ENCODE data around the gene FLVCR1.
"Not testable (repeated sequence)": the region's sequence is repeated elsewhere in the genome, so short reads cannot be mapped to it uniquely, and the experiment has no call there.

FLVCR1 gene

DNA sequence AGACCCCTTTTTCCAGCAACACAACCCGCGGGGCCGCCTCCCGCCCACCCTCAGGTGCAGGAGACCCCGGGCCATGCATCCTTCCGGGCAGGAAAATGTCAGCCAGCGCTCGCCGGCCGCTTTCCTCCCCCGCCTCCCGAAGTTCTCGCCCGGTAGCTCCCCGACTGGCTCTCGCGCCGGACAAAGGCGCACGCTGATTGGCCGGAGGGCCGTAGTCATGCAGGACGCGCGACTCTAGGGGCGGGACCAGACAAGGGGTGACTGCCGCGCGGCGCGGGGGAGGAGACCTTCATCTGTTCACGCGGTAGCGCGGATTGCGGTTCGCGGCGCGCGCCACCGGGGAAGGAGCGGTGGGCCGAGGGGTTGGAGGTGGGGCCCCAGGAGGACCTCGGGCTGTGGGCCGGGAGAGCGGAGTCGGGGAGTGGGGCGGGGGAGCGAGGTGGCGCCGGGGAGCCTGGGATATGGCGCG lies at the start of gene FLVCR1:
Gene FLVCR1, plus strand, starts transcription at position 284 of the 469 bp plus-strand sequence. Its CDS starts 178 bp downstream, at position 462.
- FAIRE-seq: peak; percentile 95

DNA sequence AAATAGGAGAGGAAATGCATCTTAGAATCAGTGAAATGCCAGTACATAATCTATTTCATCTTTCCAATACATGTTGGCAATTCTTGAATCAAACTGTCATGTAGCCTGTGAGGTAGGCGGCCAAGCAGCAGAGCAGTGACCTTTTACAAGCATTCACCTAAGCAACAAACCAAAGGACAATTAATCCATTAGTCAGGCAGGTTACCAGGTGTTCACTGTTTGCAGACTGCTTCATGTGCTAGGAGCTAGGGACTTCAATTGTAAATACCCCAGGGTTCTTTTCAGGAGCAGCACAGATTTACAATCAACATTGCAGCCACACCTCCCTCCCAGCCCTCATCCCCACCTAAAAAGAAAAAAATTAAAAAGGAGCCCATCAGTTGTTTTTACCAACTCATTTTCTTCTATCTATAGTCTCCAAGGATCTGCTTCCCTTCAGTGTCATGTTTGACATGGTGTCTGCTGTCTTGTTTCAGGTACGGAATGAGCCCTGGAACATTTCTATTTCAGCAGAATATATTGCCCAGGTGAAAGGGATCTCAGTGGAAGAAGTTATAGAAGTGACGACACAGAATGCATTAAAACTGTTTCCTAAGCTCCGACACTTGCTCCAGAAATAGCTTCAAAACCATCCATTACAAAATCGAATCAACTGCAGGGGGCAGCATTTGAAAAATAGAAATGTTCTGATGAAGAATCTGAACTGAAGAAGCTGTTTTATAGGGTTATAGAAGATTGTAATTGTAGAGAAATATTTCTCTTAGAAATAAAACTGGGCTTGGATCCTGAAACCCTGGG lies 43.3 kb upstream of the FLVCR1 start:
- FAIRE-seq: peak; percentile 21

DNA sequence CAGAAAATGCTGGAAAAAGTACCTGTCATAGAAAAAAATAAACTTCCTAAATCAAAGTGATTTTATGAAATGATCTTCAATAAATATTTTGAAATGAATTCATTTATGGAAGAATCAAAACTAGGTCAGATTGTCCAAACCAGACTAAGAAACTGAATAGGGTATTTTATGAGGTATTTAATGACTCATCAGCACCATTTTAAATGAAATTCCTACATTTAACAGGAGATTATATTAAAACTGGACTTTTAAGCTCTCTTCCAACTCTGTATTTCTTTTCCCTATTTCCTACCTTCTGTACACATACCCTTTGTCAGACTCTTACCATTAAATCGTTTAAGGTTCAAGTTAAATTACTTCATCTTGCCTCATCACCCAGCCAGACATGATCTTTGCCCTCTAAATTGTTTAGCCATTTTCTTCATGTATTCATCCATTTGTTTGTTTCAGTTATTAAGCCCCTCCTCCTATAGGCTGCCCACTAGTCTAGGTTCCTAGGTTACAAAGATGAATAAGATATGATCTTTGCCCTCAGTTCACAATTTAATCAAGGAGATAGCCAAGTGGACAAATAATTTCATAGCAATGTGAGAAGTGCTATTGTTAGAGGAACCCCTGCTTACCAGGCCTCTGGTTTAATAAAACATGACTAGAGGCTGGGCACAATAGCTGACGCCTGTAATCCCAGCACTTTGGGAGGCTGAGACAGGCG lies 41.4 kb upstream of the FLVCR1 start:
- FAIRE-seq: no peak

DNA sequence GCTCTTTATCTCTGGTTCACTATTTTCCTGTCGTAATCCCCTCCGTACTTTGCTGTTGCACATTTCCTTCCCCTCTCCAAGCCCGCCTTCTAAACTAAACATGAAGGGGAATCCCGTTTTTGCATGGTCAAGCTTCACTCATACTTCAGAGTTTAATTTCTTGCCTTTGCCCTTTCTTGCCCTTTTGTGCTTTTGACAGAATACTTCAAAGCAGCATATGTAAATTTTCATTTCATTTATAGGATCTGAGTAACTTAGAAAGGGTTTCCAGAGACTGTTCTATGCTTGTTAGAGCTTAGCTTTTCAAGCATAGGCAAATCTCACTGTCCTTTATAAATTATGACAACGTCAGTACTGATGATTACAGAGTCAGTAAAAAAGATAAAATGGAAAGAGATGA lies 38.3 kb upstream of the FLVCR1 start:
- no peak for FAIRE-seq

DNA sequence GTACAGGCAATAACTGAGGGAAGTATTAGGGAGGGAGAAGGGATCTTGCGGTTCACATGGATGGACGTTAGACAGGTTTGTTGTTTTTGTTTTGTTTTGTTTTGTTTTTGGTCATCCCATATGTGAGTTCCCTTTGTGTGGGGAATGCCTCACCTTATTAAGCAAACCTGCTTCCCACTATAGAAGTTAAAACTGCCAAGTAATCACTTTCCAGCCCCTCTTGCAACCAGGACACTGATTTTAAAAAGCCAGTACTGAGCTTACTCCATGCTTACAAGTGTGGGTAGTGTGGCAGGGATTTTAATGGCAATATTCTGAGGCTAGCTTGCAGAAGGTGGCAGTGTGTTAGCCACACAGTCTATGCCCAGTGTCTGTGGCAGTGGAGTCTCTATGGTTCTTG lies 37.1 kb upstream of the FLVCR1 start:
- FAIRE-seq: no peak

DNA sequence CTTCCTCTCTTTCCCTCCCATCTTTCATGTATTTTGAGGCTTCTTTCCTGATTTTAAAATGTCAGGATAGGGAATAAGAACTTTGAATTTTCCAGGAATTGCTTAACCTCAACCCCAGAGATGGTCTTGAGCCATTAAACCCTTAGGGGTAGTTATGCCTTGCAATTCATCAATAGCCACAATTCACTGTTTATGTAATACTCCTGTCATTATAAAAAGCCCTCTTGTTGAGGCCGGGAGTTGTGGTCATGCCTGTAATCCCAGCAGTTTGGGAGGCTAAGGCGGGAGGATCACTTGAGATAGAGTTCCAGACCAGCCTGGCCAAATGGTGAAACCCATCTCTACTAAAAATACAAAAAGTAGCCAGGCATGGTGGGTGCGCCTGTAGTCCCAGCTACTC lies 35.1 kb upstream of the FLVCR1 start:
- FAIRE-seq: no peak

DNA sequence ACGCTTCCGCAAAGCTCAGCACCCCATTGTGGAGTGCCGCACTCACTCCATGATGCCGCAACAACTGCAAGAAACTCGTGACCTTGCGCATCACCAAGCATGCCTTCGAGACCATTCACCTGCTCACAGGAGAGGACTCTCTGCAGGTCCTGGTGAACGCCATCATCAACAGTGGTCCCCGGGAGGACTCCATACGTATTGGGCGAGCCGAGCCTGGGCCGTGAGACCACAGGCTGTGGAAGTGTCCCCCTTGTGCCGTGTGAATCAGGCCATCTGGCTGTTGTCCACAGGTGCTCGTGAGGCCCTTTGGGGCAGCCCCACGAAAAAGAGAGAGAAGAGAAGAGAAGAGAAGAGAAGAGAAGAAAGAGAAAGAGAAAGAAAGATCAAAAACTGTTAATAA lies 33.9 kb upstream of the FLVCR1 start:
- FAIRE-seq: no peak

DNA sequence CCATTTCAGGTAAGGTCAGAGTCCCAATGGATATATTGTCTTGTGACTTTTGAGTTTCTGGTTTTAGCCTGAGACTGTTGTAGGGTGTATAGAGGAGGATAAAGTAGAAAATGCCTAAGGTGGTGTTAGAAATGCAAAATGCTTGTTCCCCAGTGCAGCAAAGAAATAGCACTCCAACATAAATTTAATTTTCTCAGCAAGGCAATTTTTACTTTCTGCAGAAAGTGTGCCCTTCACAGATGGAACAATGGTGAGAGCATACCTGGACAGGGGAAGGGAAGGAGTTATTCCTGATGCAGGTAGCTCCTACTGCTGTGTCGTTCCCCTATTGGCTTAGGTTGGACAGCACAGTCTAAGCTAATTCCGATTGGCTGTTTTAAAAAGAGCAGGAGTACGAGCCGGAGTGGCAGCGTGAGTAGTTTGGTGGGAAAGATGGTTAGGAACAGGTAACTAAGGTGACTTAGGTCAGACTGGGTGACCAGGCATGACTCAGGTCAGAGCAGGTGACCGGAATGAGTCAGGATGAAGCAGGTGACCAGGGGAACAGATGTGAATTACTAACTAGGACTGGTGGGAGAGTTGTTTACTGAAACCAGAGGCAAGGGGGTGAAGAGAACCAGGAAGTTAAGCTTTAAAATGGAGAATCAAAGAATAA lies 32.1 kb upstream of the FLVCR1 start:
- no peak for FAIRE-seq

DNA sequence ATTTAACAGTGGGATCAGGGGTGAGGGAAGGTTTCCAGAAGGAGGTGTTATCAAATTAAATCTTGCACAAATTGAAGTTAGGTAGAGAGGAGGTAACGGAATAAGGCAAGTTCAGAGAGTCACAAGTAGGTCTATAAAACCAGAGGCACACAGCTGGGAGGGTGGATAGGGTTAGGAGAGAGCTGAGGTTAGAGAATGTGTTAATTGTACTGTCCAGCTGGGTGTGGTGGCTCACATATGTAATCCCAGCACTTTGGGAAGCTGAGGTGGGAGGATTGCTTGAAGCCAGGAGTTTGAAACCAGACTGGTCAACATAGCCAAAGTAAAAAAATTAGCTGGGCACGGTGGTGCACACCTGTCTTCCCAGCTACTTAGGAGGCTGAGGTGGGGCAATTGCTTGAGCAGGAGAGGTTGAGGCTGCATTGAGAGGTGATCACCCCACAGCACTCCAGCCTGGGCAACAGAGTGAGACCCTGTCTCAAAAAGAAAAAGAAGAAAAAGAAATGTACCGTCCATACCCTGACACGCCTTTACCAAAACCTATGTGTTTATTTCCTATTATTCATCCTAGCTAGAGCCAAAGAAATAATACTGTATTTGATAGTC lies 30.8 kb upstream of the FLVCR1 start:
- no peak for FAIRE-seq

DNA sequence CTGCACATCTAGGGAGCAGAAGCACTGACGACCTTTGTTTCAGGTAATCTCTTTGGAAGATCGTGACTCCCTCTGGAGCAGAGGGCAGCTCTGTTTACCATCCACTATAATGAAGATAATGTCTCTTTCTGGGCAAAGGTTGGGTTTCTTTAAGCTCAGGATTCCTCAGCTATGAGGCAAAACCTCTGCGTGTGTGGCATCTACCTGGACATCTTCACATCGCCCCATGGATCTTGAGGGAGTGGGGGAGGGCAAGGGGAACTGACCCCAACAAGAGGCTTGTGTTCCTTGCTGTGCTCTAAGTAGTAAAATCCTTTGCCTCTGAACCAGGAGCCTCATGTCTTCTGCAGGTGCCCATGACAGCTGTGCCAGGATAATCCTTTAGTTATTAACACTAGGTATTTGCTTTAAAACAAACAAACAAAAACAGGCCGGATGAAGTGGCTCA lies 30.2 kb upstream of the FLVCR1 start:
- no peak for FAIRE-seq

DNA sequence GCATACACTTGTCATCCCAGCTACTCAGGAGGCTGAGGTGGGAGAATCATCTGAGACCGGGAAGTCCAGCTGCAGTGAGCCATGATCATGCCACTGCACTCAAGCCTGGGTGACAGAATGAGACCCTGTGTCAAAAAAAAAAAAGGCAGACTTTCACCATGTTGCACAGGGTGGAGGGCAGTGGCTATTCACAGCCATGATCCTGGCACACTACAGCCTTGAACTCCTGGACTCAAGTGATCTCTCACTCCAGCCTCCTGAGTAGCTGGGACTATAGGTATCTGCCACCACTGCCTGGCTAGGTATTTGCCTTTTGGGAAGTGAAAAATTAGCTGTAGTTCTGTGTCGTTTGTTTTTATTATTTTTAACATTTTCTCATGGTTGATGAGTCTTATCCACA lies 29.7 kb upstream of the FLVCR1 start:
- no peak for FAIRE-seq

DNA sequence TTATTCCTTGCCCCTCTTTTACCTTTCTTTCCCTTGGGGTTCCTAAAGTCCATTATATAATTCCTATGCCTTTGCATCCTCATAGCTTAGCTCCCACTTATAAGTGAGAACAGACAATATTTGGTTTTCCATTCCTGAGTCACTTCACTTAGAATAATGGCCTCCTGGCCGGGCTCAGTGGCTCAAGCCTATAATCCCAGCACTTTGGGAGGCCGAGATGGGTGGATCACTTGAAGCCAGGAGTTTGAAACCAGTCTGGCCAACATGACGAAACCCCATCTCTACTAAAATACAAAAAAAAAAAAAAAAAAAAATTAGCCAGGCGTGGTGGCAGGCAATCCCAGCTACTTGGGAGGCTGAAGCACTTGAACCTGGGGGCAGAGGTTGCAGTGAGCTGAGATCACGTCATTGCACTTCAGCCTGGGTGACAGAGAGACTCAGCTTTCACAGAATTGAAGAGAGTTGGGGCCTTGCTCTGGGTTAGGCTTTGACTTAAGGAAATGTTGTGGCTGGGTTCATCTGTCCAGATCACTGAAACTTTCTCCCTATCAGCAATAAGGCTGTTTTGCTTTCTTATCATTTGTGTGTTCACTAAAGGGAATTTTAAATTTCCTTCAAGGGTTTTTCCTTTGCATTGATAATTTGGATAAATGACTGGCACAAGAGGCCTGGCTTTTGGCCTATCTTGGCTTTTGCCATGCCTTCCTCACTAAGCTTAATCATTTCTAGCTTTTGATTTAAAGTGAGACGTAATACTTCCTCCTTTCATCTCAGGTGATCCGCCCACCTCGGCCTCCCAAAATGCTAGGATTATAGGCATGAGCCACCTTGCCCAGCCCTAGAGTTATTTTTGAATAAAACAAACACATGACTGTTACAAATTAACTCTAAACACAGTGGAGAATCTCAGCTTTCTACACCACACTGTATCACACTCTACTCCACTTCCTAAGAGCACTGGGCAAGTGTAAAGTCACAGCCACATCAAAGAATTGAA lies 24.6 kb upstream of the FLVCR1 start:
- not testable (repeated sequence) for FAIRE-seq

DNA sequence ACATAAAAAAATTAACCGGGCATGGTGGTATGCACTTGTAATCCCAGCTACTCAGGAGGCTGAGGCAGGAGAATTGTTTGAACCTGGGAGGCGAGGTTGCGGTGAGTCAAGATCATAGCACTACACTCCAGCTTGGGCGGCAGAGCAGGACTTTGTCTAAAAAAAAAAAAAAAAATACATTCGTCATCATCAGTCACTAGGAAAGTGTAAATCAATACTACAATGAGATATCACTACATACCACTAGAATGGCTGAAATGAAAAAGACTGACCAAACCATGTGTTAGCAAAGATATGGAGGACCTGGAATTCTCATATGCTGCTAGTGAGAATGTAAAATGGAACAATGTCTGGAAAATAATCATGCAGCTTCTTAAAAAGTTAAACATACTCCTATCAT lies 19.9 kb upstream of the FLVCR1 start:
- FAIRE-seq: no peak

DNA sequence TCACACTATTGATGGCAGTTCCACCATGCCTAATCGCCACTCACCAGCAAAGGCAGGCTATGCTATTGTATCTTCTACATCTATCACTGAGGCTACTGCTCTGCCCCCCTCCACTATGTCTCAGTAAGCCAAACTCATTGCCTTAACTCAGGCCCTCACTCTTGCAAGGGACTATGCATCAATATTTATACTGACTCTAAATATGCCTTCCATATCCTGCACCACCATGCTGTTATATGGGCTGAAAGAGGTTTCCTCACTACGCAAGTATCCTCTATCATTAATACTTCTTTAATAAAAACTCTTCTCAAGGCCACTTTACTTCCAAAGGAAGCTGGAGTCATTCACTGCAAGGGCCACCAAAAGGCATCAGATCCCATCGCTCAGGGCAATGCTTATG lies 13.6 kb upstream of the FLVCR1 start:
- not testable (repeated sequence) for FAIRE-seq

DNA sequence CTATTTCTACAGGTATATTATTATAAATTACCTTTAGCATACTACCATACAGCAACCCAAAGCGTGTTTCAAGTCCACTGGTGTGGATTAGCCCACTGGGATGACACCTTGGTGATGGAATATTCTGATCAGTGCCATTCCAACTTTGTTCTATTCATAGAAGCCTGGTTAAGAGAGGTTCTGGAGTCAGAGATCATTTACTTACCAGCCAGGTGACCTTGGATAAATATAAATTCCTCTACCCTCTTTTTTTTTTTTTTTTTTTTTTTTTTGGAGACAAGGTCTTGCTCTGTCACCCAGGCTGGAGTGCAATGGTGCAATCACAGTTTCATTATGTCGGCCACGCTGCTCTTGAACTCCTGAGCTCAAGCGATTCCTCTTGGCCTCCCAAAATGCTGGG lies 10.5 kb upstream of the FLVCR1 start, which contains the start of gene SPATA45:
Gene SPATA45, minus strand, starts transcription at position 101 of the 400 bp plus-strand sequence. CDS start 11,500 bp downstream, outside the sequence.
- no peak for FAIRE-seq

DNA sequence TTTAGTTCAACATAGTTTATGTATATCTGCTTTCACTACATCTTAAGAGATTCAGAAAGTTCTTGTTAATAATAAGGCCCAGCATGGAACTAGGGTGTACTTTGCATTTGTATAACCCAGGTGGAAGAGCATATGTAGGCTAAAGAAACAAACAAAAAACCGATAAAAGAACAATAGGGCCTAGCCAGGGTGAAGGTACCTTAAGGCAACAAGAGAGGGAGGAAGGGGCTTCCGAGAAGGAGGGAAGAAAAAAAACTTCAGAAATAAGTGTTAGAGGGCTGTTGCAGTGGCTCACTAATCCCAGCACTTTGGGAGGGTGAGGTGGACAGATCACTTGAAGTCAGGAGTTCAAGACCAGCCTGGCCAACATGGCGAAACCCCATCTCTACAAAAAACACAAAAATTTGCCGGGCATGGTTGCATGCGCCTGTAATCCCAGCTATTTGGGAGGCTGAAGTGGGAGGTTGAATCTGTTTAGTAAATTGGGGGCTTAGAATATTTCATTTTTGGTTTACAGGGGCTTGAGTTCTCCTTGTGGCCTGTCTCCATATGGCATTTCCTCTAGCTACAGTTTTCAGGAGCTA lies 5.9 kb upstream of the FLVCR1 start:
- FAIRE-seq: no peak

DNA sequence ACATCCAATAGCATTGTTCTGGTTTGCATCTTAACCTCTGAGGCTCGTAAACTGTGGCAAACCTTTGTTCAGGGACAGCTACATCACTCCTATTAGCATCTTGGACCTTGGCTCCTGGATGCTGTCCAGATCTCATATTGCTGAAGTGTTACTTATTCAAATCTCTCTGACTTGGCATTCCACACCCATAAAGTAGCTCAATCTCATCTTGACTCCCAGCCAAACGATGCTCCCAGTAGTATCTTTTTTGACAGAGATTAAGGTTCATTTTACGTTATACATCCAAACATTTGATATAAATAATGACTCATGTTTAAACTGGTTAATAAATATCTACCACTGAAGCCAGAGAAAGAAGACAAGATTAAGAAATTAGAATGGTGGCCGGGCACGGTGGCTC lies 4.4 kb upstream of the FLVCR1 start:
- FAIRE-seq: no peak

DNA sequence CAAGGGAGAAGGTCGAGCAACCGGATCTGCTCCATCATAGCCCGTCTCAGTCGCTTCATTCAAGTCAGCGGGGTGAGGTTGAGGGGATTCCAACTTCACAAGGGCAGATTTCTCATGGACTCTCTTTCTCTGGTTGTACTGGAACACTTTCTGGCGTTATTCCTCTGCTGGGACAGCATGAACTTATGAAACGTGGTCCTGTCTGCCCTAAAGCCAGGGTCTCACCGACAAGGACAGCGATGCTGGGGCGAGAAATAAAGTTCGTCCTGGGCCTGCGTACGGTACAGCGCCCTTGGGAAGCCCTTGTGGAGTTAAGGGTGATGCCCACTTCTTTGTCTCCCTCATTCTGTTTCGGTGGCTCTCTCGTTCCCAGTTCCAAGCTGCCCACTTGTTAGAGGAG lies 1.3 kb upstream of the FLVCR1 start:
- FAIRE-seq: no peak

DNA sequence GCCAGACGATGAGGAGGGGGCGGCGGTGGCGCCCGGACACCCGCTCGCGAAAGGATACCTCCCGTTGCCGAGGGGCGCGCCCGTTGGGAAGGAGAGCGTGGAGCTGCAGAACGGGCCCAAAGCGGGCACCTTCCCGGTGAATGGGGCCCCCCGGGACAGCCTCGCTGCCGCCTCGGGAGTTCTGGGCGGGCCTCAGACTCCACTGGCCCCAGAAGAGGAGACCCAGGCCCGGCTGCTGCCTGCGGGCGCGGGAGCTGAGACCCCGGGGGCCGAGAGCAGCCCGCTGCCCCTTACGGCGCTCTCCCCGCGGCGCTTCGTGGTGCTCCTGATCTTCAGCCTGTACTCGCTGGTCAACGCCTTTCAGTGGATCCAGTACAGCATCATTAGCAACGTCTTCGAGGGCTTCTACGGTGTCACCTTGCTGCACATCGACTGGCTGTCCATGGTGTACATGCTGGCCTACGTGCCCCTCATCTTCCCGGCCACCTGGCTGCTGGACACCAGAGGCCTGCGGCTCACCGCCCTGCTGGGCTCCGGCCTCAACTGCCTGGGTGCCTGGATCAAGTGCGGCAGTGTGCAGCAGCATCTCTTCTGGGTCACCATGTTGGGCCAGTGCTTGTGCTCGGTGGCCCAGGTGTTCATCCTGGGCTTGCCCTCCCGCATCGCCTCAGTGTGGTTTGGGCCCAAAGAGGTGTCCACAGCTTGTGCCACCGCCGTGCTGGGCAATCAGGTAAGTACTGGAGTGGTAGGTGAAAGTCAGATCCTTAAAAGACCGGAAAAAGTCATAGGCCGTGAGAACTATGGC lies 588 bp downstream of the FLVCR1 start:
- no peak for FAIRE-seq

Data from G401.6 (cell line).